Esophagus muscularis mucosa (tissue), 4 donors: ENCODE data around the gene ZNF775. TPM values are rescaled to one million over a fixed set of nuclear protein-coding genes. Genes with fewer than 3 reads are reported as not detected.

Experiments
- DNase-seq: peaks from one replicate; pipeline ENCODE4 v3.0.0-alpha.2; 2017; ENCODE audit errors: extremely low spot score
- H3K27ac ChIP-seq, 4 donors: fragments of 200-600 bp; sonication (generic); replicated peaks in 1 of 4; 1 replicate in 3 of 4; 2 replicates in 1 of 4; pipeline ENCODE4 v1.5.1; 2016 to 2019; ENCODE audit warnings: mild to moderate bottlenecking in 1 of 4
- H3K27me3 ChIP-seq, 4 donors: fragments of 200-600 bp; sonication (generic); one replicate each; pipeline versions ENCODE4 v1.5.1 to v1.6.0; 2016 to 2019
- H3K36me3 ChIP-seq, 4 donors: fragments of 200-600 bp; sonication (generic); one replicate each; pipeline ENCODE4 v1.5.1; 2016 to 2019
- H3K4me1 ChIP-seq, 4 donors: fragments of 200-600 bp; sonication (generic); one replicate each; pipeline ENCODE4 v1.5.1; 2016 to 2019
- H3K4me3 ChIP-seq, 4 donors: fragments of 200-600 bp; sonication (generic); 1 replicate in 2 of 4; 2 replicates in 2 of 4; pipeline ENCODE4 v1.5.1; 2016 to 2019; ENCODE audit warnings: mild to moderate bottlenecking in 4 of 4, moderate library complexity in 1 of 4
- H3K9me3 ChIP-seq, 4 donors: fragments of 200-600 bp; sonication (generic); 1 replicate in 3 of 4; 2 replicates in 1 of 4; pipeline ENCODE4 v1.5.1; 2016 to 2019
- EP300 ChIP-seq: sonication (generic); formaldehyde crosslinking; IDR thresholded peaks from one replicate; pipeline ENCODE4 v1.6.1; 2017; ENCODE audit warnings: antibody characterized with exemption
- POLR2A ChIP-seq: fragments of 450-650 bp; IDR thresholded peaks from one replicate; pipeline ENCODE4 v1.6.1; 2017; ENCODE audit warnings: antibody characterized with exemption, moderate library complexity, mild to moderate bottlenecking, low read depth
- POLR2AphosphoS5 ChIP-seq, 2 donors: sonication (generic); formaldehyde crosslinking; IDR thresholded peaks; one replicate each; pipeline ENCODE4 v1.6.1; 2017; ENCODE audit warnings: antibody characterized with exemption in 2 of 2
- WGBS: methylation state at CpG from one replicate; pipeline ENCODE4 v1.1.5; 2018; 5-methylcytosine and 5-hydroxymethylcytosine counted together
- intact Hi-C: fragments of 100-400 bp; cut with DNase I; formaldehyde crosslinking; loops from one replicate; pipeline ENCODE4 v1.15.1; 2023
- total RNA-seq, 4 donors: library from RNA; depleted of rRNA; stranded (reverse); fragments of >200 nt; gene quantifications; one replicate each; pipeline versions ENCODE4 v1.1.0 to v1.2.1, GENCODE V29; 2016
- TF ChIP-seq, protein P1 (sequence below), 3 experiments: fragments of 200-600 bp in 2 of 3; fragments of 450-650 bp in 1 of 3; sonication (generic) in 2 of 3; IDR thresholded peaks; one replicate each; pipeline ENCODE4 v1.5.1; 2017 to 2019; ENCODE audit warnings: antibody characterized with exemption in 3 of 3, mild to moderate bottlenecking in 2 of 3, moderate library complexity in 1 of 3

The ZNF775 gene
- total RNA-seq, 4 donors from 2014 or later, result 6.6 to 19.8 (median 15.0) TPM

DNA sequence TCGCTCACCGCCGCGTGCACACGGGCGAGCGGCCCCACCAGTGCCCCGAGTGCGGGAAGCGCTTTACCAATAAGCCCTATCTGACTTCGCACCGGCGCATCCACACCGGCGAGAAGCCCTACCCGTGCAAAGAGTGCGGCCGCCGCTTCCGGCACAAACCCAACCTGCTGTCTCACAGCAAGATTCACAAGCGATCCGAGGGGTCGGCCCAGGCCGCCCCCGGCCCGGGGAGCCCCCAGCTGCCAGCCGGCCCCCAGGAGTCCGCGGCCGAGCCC is 7.2 kb upstream of the ZNF775 start:
- no peak overlapping the region for H3K4me3 ChIP-seq
- peaks cover 44 to 57% (median 53%) of the 10 kb centered on the region in 4 donors for H3K4me1 ChIP-seq
- intact Hi-C loops, result no loop called here
- no peaks in the 10 kb centered on the region for H3K9me3 ChIP-seq
- peaks cover 19 to 48% (median 43%) of the 10 kb centered on the region in 4 donors for H3K36me3 ChIP-seq
- no peak overlapping the region for H3K27ac ChIP-seq
- 89% methylated on average over 11 of the region's 30 CpGs for WGBS
- no peaks in the 10 kb centered on the region for H3K27me3 ChIP-seq
- TF ChIP-seq POLR2A (no peak), POLR2AphosphoS5 (IDR thresholded peaks at IDR 0.05) (no peak)
- DNase-seq, result no peak

DNA sequence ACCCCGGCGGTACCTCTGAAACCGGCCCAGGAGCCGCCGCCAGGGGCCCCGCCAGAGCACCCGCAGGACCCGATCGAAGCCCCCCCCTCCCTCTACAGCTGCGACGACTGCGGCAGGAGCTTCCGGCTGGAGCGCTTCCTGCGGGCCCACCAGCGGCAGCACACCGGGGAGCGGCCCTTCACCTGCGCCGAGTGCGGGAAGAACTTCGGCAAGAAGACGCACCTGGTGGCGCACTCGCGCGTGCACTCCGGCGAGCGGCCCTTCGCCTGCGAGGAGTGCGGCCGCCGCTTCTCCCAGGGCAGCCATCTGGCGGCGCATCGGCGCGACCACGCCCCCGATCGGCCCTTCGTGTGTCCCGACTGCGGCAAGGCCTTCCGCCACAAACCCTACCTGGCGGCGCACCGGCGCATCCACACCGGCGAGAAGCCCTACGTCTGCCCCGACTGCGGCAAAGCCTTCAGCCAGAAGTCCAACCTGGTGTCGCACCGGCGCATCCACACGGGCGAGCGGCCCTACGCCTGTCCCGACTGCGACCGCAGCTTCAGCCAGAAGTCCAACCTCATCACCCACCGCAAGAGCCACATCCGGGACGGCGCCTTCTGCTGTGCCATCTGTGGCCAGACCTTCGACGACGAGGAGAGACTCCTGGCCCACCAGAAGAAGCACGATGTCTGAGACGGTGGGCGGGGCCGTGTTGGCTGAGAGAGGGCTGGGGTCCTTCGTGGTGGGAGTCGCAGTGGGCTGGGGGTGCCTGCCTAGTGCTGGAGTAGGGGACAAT is 6.7 kb upstream of the ZNF775 start:
- H3K4me3 ChIP-seq, result no peak overlapping the region
- 86% methylated on average over 11 of the region's 79 CpGs for WGBS
- intact Hi-C loops, result no loop called here
- DNase-seq, result no peak
- TF ChIP-seq, protein P1, sequence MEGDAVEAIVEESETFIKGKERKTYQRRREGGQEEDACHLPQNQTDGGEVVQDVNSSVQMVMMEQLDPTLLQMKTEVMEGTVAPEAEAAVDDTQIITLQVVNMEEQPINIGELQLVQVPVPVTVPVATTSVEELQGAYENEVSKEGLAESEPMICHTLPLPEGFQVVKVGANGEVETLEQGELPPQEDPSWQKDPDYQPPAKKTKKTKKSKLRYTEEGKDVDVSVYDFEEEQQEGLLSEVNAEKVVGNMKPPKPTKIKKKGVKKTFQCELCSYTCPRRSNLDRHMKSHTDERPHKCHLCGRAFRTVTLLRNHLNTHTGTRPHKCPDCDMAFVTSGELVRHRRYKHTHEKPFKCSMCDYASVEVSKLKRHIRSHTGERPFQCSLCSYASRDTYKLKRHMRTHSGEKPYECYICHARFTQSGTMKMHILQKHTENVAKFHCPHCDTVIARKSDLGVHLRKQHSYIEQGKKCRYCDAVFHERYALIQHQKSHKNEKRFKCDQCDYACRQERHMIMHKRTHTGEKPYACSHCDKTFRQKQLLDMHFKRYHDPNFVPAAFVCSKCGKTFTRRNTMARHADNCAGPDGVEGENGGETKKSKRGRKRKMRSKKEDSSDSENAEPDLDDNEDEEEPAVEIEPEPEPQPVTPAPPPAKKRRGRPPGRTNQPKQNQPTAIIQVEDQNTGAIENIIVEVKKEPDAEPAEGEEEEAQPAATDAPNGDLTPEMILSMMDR (IDR thresholded peaks at IDR 0.05), result no peak
- TF ChIP-seq EP300 (no peak), POLR2AphosphoS5 (IDR thresholded peaks at IDR 0.05) (no peak), POLR2A (no peak)
- H3K27ac ChIP-seq, result peak overlapping the region in 2 of 4 donors; percentile 27 to 35
- peaks cover 19 to 48% (median 43%) of the 10 kb centered on the region in 4 donors for H3K36me3 ChIP-seq
- no peaks in the 10 kb centered on the region for H3K27me3 ChIP-seq
- peaks cover 44 to 55% (median 52%) of the 10 kb centered on the region in 4 donors for H3K4me1 ChIP-seq
- H3K9me3 ChIP-seq, result no peaks in the 10 kb centered on the region

DNA sequence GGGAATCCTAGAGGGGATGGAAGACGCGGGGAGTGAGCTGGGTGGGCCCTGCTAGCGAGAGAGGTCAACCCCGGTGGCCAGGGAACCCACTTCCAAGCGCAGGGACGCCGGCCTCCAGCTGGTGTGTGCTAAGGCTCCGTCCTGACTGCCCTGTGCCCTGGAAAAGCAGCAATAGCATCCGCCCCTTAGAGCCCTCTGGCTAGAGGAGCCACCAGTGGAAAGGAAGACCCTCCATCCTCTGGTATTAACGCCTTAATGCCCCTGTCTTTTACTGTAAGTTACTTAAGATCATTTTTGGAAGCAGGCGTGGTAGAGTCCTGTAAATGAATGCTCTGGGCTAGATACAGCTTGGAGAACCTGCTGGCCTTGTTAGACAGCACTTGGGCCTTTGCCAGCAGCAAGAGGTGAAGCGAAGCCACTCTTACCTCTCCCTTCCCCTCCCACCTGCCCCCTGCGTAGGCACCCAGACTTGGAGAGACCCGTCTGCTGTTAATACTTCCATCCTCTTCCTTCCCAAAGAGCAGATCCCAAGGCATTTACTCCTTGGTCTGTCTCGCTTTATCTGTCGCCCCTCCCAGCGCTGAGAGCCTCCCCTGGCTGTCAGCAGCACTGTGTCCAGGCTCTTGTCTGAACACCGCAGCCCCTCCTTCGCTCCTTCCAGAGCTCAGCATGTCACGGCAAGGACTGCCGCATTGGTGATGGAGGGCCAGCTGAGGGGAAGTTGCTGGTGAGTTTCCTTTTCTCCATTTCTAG is 5.9 kb upstream of the ZNF775 start:
- Histone ChIP-seq H3K36me3 (peaks cover 19 to 48% (median 43%) of the 10 kb centered on the region in 4 donors), H3K9me3 (no peaks in the 10 kb centered on the region), H3K4me3 (no peak overlapping the region), H3K27ac (peak overlapping the region in 3 of 4 donors; percentile 7 to 35 (median 27)), H3K4me1 (peaks cover 42 to 55% (median 49%) of the 10 kb centered on the region in 4 donors), H3K27me3 (no peaks in the 10 kb centered on the region)
- WGBS, result 89% methylated on average over 17 of the region's 21 CpGs
- intact Hi-C loops, result no loop called here
- no peak for DNase-seq
- TF ChIP-seq, protein P1 (IDR thresholded peaks at IDR 0.05), result no peak
- no peak for TF ChIP-seq POLR2A
- no peak for TF ChIP-seq POLR2AphosphoS5 (IDR thresholded peaks at IDR 0.05)
- TF ChIP-seq EP300, result no peak

DNA sequence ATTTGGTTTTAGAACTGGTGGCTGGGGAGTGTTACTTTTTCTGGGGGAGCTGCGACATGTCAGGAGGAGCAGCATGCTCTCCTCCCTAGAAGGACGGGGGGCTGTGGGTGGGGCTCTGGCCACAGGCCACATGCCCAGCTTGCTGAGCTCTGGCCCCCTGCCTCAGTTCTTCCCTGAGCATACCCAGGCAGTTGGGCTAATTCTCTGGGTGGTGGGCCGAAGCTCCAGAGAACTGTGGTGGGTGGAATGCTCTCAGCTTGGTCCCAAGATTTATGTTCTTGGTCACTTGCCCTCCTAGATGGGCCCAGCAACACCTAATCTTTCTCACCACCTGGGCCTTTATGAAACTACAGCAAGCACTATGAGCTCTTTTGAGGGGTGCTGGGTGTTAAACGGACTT is 5.1 kb upstream of the ZNF775 start:
- Histone ChIP-seq H3K36me3 (peaks cover 19 to 48% (median 43%) of the 10 kb centered on the region in 4 donors), H3K27me3 (no peaks in the 10 kb centered on the region), H3K4me1 (peaks cover 45 to 61% (median 53%) of the 10 kb centered on the region in 4 donors), H3K4me3 (no peak overlapping the region), H3K27ac (peak overlapping the region in 1 of 4 donors; percentile 27), H3K9me3 (no peaks in the 10 kb centered on the region)
- TF ChIP-seq POLR2AphosphoS5 (IDR thresholded peaks at IDR 0.05) (no peak), EP300 (no peak), POLR2A (no peak)
- TF ChIP-seq, protein P1 (IDR thresholded peaks at IDR 0.05), result no peak
- intact Hi-C loops, result no loop called here
- 61% methylated on average over 4 of the region's 4 CpGs for WGBS
- no peak for DNase-seq

DNA sequence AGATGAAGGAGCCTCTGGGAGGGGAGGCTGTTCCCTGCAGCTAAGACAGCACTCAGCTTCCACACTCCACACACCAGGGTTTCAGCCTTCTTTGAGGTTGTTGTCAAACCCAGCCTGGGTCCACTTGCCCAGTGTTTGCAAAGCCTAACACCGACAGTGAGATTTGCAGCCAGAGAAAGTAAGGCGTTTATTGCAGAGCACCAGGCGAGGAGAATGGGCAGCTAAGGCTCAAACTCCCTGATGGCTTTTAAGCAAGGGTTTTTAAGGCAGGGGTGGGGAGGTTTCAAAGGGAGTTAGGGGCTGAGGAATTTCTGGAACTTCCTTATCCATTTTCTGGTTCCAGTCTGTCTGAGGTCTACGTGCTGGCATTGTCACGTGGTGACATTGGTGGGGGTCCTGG is 4.7 kb upstream of the ZNF775 start:
- Histone ChIP-seq H3K27ac (no peak overlapping the region), H3K4me1 (peaks cover 44 to 58% (median 51%) of the 10 kb centered on the region in 4 donors), H3K4me3 (no peak overlapping the region), H3K9me3 (no peaks in the 10 kb centered on the region), H3K27me3 (no peaks in the 10 kb centered on the region), H3K36me3 (peaks cover 19 to 48% (median 43%) of the 10 kb centered on the region in 4 donors)
- TF ChIP-seq, protein P1 (IDR thresholded peaks at IDR 0.05), result no peak
- no peak for TF ChIP-seq POLR2AphosphoS5 (IDR thresholded peaks at IDR 0.05)
- no peak for TF ChIP-seq POLR2A
- TF ChIP-seq EP300, result no peak
- intact Hi-C loops, result no loop called here
- no peak for DNase-seq
- 93% methylated on average over 2 of the region's 5 CpGs for WGBS
